Gastrocnemius medialis (tissue), 4 donors: ENCODE data around the gene CDC42EP5.

Experiments
- POLR2A ChIP-seq, 2 donors: fragments of 450-650 bp; IDR thresholded peaks; one replicate each; pipeline ENCODE4 v1.6.1; 2017; ENCODE audit warnings: antibody characterized with exemption in 2 of 2, mild to moderate bottlenecking in 2 of 2, moderate library complexity in 2 of 2
- TF ChIP-seq, protein P1 (sequence below), 5 experiments: fragments of 450-650 bp in 3 of 5; fragments of 200-600 bp in 2 of 5; sonication (generic) in 2 of 5; IDR thresholded peaks in 4 of 5; conservative IDR thresholded peaks in 1 of 5; 1 replicate in 4 of 5; 2 replicates in 1 of 5; pipeline ENCODE4 v1.5.1; 2016 to 2019; ENCODE audit warnings: antibody characterized with exemption in 5 of 5, mild to moderate bottlenecking in 3 of 5, moderate library complexity in 3 of 5

DNA sequence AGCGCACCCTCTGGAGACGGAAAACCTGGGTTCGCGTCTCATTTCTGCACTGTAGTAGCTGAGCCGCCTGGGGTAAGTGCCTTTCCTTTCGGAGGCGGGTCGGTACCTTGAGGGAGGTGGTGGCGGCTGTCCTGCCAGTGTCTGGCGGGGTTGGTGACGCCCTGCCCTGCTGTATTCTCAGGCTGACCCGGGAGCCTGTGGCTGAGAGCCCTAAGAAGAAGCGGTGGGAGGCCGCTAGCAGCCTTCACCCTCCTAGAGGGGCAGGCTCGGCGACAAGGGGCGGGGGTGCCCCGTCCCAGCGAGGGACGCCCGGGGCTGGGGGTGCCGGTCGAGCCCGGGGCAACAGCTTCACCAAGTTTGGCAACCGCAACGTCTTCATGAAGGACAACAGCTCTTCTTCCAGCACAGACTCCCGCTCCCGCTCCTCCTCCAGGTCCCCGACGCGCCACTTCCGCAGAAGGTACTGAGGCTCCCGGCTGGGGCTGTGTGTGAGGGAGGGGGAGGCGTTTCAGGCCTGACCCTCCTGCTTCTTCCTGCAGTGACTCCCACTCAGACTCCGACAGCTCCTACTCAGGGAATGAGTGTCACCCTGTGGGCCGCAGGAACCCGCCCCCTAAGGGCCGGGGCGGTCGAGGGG is 17.2 kb downstream of the CDC42EP5 start:
- TF ChIP-seq, protein P1, sequence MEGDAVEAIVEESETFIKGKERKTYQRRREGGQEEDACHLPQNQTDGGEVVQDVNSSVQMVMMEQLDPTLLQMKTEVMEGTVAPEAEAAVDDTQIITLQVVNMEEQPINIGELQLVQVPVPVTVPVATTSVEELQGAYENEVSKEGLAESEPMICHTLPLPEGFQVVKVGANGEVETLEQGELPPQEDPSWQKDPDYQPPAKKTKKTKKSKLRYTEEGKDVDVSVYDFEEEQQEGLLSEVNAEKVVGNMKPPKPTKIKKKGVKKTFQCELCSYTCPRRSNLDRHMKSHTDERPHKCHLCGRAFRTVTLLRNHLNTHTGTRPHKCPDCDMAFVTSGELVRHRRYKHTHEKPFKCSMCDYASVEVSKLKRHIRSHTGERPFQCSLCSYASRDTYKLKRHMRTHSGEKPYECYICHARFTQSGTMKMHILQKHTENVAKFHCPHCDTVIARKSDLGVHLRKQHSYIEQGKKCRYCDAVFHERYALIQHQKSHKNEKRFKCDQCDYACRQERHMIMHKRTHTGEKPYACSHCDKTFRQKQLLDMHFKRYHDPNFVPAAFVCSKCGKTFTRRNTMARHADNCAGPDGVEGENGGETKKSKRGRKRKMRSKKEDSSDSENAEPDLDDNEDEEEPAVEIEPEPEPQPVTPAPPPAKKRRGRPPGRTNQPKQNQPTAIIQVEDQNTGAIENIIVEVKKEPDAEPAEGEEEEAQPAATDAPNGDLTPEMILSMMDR (IDR thresholded peaks at IDR 0.05 in 4 of 5, conservative IDR thresholded peaks at IDR 0.05 in 1 of 5): no peak
- no peak for TF ChIP-seq POLR2A (IDR thresholded peaks at IDR 0.05)
